Measurements from ENCODE around the gene TMEM9.

GRCh38 chr1:201136355-201137023, 17.8 kb downstream of the TMEM9 start:
- TF ChIP-seq CTCF (IDR thresholded peaks at IDR 0.05) (no peak), POLR2AphosphoS5 (IDR thresholded peaks at IDR 0.05) (no peak)
